Nephron (organoid): ENCODE results near the gene HIVEP1.

Experiments used
- H3K27ac Mint-ChIP-seq, 3 experiments: 2 replicates each; pipeline ENCODE4 v1.8.0; 2020; ENCODE audit warnings: mixed read lengths in 3 of 3, mild to moderate bottlenecking in 2 of 3, moderate library complexity in 1 of 3
- H3K27me3 Mint-ChIP-seq: 2 replicates; pipeline ENCODE4 v1.8.0; 2021; ENCODE audit warnings: low read depth, mild to moderate bottlenecking, moderate library complexity, mixed read lengths
- H3K36me3 Mint-ChIP-seq: 2 replicates; pipeline ENCODE4 v1.8.0; 2020; ENCODE audit warnings: low read depth, mixed read lengths
- H3K4me1 Mint-ChIP-seq: 2 replicates; pipeline ENCODE4 v1.8.0; 2020; ENCODE audit warnings: mixed read lengths
- H3K4me3 Mint-ChIP-seq, 3 experiments: 2 replicates each; pipeline ENCODE4 v1.8.0; 2020; ENCODE audit warnings: mild to moderate bottlenecking in 3 of 3, mixed read lengths in 3 of 3, moderate library complexity in 2 of 3
- H3K9me3 Mint-ChIP-seq: 2 replicates; pipeline ENCODE4 v1.8.0; 2020; ENCODE audit warnings: mixed read lengths
- TF ChIP-seq, protein P1 (sequence below), 3 experiments: fragments of 200-600 bp; sonication (generic); IDR thresholded peaks; one replicate each; pipeline ENCODE4 v1.5.0; 2021; ENCODE audit warnings: antibody characterized with exemption in 3 of 3; ENCODE audit not compliant: unreplicated experiment in 3 of 3

Gene HIVEP1

DNA sequence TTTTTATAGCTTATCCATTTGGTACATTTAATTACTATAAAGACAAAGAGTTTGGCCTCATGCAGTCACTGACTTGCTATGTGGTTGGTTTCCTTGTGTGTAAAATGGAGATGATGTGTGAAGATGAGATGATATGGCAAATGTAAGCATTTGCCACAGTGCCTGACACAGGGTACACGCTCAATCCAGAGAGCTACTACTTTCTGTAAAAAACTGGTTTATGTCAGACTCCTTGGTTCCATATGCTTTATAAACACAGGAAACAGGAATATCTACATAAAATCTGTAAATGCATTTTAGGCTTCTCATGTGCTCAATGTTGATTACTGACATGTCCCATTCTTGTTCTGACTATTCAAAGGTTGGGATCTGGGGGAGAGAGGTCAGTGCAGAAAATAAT, 10.4 kb downstream of the HIVEP1 start:
- Mint-ChIP-seq H3K27me3 (peaks cover 5% of the 10 kb centered on the region), H3K9me3 (peaks cover under 1% of the 10 kb centered on the region), H3K36me3 (peaks cover 68% of the 10 kb centered on the region), H3K4me3 (no peak overlapping the region), H3K27ac (no peak overlapping the region), H3K4me1 (peaks cover 28% of the 10 kb centered on the region)
- TF ChIP-seq, protein P1, sequence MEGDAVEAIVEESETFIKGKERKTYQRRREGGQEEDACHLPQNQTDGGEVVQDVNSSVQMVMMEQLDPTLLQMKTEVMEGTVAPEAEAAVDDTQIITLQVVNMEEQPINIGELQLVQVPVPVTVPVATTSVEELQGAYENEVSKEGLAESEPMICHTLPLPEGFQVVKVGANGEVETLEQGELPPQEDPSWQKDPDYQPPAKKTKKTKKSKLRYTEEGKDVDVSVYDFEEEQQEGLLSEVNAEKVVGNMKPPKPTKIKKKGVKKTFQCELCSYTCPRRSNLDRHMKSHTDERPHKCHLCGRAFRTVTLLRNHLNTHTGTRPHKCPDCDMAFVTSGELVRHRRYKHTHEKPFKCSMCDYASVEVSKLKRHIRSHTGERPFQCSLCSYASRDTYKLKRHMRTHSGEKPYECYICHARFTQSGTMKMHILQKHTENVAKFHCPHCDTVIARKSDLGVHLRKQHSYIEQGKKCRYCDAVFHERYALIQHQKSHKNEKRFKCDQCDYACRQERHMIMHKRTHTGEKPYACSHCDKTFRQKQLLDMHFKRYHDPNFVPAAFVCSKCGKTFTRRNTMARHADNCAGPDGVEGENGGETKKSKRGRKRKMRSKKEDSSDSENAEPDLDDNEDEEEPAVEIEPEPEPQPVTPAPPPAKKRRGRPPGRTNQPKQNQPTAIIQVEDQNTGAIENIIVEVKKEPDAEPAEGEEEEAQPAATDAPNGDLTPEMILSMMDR (IDR thresholded peaks at IDR 0.05; ENCODE audit: unreplicated experiment in 3 of 3), result no peak

DNA sequence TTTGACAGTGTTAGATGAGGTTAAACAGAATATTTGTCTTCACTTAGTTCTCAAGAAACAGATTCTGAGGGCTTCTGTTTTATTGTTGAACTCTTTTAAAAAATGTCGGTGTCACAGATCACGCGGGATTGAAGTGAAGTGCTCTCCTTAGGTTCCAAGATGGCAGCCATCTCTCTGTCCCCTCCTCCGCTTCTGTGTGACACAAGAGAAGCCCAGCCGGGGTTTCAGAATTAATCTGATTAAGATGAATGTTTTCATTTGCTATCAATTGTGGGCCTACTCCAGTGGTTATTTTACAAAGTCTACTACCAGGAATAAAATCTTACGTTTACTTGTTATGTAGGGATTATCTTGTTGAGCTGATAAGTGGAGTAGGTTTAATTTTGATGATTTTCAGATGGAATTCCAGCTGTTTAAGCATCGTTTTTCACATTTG, 10.9 kb downstream of the HIVEP1 start:
- H3K4me1 Mint-ChIP-seq, result peaks cover 28% of the 10 kb centered on the region
- peak overlapping the region; percentile 66 to 70 (median 66) for H3K27ac Mint-ChIP-seq
- H3K27me3 Mint-ChIP-seq, result peaks cover 5% of the 10 kb centered on the region
- H3K9me3 Mint-ChIP-seq, result peaks cover 3% of the 10 kb centered on the region
- TF ChIP-seq, protein P1 (IDR thresholded peaks at IDR 0.05; ENCODE audit: unreplicated experiment in 3 of 3), result no peak
- peaks cover 70% of the 10 kb centered on the region for H3K36me3 Mint-ChIP-seq
- no peak overlapping the region for H3K4me3 Mint-ChIP-seq

DNA sequence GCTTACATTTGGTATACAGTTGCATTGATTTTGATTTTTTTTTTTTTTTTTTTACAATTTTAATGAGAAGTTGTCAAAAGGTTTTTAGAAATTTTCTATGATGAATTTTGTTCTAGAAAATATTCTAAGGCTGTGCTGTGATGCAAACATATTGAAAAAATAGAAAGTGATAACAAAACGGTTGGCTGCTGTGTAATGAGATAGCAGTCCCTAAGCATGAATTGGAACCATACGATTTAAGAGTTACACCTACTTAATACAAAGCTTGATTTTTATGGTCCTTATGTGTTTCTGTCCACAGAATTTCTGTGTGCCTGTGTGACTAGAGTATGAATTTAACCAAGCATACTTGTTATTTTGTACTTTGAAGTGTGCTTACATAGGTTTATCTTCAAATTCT, 12.1 kb downstream of the HIVEP1 start:
- TF ChIP-seq, protein P1 (IDR thresholded peaks at IDR 0.05; ENCODE audit: unreplicated experiment in 3 of 3), result no peak
- Mint-ChIP-seq H3K27ac (peak overlapping the region in 1 of 3 experiments; percentile 8), H3K9me3 (peaks cover 3% of the 10 kb centered on the region), H3K36me3 (peaks cover 71% of the 10 kb centered on the region), H3K27me3 (peaks cover 5% of the 10 kb centered on the region), H3K4me3 (no peak overlapping the region), H3K4me1 (peaks cover 28% of the 10 kb centered on the region)

DNA sequence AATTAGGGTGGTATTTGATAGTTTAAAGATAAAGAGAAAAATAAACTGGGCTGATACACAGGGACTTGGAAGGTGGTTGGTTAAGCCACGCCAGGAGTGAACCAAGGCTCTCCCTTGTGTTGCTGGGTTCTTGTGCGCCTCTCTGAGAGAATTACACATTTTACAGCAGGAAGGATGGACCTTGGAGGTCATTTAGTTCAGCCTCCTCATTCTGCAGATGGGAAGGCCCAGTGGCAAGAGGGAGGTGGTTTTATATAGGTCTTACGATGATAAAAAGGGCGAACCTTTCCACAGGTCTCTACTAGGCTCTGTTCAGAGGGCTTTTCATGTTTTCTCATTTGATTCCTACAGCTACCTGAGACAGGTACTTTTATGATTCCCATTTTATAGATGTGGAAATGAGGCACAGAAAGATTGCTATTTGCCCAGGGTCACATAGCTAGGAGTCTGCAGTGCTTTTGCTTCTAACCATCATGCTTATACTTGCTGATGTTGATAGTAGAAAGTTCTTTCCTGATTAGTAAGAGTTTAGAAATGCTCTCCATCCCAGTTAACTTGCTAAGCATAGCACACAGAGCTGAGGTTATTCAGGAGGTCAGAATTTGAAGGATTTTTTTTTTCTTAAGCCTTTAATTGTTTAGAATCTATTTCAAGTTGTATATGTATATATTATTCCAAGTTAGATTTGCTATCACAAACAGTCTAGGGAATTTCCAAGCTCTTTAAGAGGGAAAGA, 12.8 kb downstream of the HIVEP1 start:
- H3K27ac Mint-ChIP-seq, result peak overlapping the region in 2 of 3 experiments; percentile 8 to 25
- H3K4me1 Mint-ChIP-seq, result peaks cover 28% of the 10 kb centered on the region
- peaks cover 5% of the 10 kb centered on the region for H3K27me3 Mint-ChIP-seq
- TF ChIP-seq, protein P1 (IDR thresholded peaks at IDR 0.05; ENCODE audit: unreplicated experiment in 3 of 3), result no peak
- no peak overlapping the region for H3K4me3 Mint-ChIP-seq
- peaks cover 71% of the 10 kb centered on the region for H3K36me3 Mint-ChIP-seq
- H3K9me3 Mint-ChIP-seq, result peaks cover 7% of the 10 kb centered on the region

DNA sequence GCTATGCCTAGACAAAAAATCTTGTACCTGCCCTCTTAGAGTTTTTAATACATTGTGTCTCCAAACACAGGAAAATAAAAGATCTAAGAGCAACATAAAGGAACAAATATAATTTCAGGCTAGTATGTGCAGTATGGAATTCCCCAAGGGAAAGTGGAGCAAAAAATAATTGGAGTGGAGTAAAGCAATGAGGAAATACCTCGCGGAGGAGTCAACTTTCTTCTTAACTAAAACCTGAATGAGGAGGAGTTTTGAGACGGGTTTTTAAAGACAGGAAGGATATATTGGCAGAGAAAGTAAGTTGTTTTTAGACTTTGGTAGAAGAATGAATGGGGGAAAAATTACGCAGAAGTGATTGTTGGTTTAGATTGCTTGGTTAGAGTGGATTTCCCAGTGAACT, 14.0 kb downstream of the HIVEP1 start:
- Mint-ChIP-seq H3K27me3 (peaks cover 5% of the 10 kb centered on the region), H3K27ac (peak overlapping the region in 2 of 3 experiments; percentile 5 to 43), H3K4me3 (no peak overlapping the region), H3K4me1 (peaks cover 28% of the 10 kb centered on the region), H3K9me3 (peaks cover 17% of the 10 kb centered on the region), H3K36me3 (peaks cover 74% of the 10 kb centered on the region)
- TF ChIP-seq, protein P1 (IDR thresholded peaks at IDR 0.05; ENCODE audit: unreplicated experiment in 3 of 3), result no peak

DNA sequence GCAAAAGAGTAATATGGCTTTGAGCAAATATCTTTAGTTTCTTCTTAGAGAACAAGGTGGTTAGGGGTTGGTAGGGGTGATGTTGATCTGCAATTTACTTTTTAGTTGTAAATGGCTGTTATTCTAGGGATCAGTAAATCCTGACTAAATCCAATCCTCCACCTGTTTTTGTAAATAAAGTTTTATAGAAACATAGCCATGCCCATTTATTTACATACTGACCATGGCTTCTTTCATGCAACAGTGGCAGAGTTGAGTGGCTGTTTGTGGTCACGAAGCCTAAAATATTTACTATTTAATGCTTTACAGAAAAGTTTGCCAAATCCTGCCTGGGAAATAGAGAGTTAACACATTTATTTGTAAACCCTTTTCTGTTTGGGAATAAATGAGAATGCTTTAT, 14.7 kb downstream of the HIVEP1 start:
- Mint-ChIP-seq H3K4me1 (peaks cover 28% of the 10 kb centered on the region), H3K36me3 (peaks cover 75% of the 10 kb centered on the region), H3K4me3 (no peak overlapping the region), H3K27ac (no peak overlapping the region), H3K27me3 (no peaks in the 10 kb centered on the region), H3K9me3 (peaks cover 18% of the 10 kb centered on the region)
- TF ChIP-seq, protein P1 (IDR thresholded peaks at IDR 0.05; ENCODE audit: unreplicated experiment in 3 of 3), result no peak
